ENCODE data around the gene GRAMD4.
"Not testable (repeated sequence)": the region's sequence is repeated elsewhere in the genome, so short reads cannot be mapped to it uniquely, and the experiment has no call there.

GRAMD4 gene

DNA sequence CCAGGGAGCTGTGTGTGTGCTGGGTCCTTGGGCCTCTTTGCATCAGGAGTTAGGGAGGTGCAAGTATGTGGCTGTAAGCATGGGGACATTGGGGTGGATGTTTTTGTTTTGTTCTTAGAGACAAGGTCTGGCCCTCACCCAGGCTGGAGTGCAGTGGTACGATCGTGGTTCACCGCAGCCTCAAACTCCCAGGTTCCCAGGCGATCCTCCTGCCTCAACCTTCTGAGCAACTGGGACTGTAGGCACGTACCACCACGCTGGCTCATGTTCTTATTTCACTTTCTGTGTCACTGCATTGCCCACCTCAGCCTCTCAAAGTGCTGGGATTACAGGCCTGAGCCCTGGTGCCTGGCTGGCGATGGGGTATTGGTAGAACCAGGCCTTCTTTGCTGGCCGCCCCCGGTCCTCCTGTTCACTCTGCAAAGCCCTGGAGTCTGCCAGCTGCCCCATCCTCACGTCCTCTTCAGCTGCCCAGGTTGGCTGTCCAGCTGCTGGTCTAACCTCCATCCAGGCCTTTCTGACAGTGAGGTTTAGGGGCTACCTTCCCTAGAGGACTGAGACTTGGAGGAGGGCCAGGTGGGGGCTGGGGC lies 851 bp upstream of the GRAMD4 start:
- no peak for DNase-seq (ENCODE audit: low read depth, low spot score)

DNA sequence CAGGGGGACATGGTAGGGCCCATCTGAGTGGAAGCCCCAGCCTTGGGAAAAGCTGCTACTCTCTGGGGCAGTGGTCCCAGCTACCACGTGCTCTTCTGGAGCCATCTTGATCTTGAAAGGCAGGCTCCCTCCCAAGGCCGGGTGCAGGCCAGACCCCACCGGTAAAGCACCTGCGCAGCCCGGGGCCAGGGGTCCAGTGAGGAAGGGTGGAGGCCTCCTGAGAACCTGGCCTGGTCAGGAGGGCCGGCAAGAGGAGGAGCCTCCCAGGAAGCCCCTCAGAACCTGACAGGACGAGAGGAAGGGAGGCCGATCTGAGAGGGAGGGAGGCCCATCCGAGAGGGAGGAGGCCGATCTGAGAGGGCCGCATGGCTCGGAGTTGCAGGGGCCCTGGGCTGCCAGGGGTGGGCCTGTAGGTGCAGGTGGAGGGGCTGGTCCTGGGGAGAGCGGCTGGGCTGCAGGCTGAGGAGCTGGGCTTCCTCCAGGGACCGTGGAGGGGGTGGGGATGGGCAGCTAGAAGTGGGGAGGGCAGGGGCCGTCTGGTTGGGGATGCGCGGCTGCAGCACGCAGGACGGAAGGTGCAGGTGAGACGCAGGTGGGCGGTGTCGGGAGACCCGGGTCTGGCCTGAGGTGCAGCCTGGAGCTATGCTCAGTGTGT lies 529 bp downstream of the GRAMD4 start:
- DNase-seq (ENCODE audit: low read depth, low spot score): no peak

DNA sequence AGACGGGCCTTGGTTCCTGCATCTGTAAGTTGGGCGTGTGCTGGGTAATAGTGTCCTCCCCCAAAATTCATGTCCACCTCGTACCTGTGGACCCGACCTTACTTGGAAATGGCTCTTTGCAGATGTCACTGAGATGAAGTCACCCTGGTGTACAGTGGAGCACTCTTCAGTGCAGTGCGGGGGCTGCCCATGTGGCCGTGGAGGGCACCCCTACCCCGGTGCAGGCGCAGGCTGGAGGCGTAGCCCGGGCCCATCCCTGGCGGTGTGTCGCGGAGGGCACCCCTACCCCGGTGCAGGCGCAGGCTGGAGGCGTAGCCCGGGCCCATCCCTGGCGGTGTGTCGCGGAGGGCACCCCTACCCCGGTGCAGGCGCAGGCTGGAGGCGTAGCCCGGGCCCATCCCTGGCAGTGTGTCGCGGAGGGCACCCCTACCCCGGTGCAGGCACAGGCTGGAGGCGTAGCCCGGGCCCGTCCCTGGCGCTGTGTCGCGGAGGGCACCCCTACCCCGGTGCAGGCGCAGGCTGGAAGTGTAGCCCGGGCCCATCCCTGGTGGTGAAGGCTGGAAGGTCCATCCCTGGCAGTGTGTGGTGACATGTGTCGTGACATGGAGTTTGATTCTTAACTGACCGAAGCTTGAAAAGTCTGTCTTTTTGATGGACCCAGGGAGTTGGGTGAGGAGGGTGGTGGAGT lies 1.2 kb downstream of the GRAMD4 start:
- DNase-seq (ENCODE audit: low read depth, low spot score): not testable (repeated sequence)

- DNase-seq (ENCODE audit: low read depth, low spot score): no peak
Observed at GRCh38 chr22:46622081-46622521, 1.9 kb downstream of the GRAMD4 start.

DNA sequence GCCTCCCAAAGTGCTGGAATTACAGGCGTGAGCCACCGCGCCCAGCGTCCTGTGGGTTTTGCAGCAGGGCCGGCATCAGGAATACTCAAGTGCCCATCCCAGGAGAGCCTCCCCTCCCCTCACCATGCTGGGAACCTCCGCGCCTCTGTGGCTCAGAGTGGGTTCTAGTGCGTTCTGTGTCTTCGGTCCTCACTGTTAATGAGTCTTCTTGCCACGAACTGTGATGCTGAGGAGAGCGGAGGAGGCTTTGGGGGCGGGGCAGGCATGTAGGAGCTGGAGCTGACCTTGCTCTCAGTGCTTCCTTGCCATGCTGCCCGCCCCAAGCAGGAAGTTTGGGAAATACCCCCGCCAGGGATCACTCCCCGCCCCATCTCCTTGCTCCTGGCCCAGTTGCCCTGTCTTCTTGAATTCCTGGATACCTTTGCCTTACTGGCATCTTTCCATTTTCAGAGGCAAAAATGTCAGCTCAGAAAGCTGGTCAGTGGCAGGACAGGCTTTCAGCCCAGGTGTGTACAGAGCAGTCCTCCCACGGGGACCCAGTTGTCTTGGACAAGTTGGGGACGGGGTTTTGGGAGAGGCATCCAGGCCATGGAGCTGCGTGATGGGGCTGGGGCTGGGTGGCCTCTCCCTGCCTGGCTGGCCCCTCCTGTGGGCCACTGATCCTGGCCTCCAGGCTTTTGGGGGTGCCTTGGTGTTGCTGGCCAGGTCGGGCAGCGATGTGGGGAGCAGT lies 5.1 kb downstream of the GRAMD4 start:
- no peak for DNase-seq (ENCODE audit: low read depth, low spot score)

GRCh38 chr22:46625843-46626349 lies 5.7 kb downstream of the GRAMD4 start:
- no peak for DNase-seq (ENCODE audit: low read depth, low spot score)

DNA sequence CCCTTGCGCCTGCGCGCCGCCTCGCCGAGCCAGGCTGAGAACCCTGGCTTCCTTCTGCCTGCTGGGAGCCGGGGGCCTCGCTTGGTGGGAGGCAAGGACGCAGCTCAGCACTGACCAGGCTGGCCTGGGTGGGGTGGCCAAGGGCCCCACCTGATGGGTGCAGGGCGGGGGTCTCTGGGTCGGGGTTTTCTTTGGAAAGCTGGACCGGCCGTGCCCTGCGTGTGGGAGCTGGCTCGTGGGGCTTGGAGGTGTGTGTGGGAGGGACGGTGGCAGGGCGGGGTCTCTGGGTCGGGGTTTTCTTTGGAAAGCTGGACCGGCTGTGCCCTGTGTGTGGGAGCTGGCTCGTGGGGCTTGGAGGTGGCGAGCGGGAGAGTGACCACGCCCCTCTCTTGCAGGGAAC lies 6.2 kb downstream of the GRAMD4 start:
- DNase-seq (ENCODE audit: low read depth, low spot score): no peak

DNA sequence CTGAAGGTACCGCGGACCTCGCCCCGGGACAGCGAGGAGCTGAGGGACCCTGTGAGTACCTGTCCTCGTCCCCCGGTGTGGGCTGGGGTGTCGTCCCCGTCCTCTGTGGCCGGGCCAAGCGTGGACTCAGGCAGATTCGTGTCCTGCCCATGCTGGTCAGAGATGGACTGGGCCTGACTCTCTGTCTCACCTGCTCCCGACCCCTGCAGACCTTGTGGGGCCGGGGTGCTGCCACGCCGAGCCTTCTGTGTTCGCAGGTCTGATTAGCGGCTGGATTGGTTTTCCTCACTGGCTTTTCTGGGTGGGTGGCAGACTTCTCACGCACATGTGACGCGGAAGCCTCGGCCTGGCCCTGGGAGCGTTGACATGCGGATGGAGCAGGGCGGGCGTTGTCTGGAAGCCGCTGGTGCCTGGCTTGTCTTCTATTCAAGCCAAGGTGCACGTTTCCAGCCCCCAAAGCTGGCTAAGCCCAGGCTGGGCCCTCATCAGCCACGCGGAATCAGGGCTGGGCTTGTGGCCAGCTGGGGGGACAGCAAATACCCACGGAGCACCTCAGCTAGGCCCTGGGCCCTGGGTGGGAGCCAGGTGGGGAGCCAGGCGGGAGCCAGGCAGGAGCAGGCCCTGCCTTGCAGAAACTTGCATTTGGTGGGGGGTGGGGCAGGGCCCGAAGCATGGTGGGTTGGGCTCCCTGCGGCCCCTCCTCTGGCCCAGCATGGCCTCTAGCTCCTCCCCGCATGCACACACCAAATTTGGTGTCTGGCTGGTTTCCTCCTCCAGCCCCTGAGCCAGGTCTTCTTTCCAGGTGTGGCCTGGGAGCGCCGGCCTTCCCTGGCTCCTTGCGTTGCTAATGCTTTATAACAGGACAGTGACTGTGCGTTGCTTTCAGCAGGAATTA lies 7.0 kb downstream of the GRAMD4 start:
- DNase-seq (ENCODE audit: low read depth, low spot score): no peak

- DNase-seq (ENCODE audit: low read depth, low spot score): no peak
Observed at GRCh38 chr22:46627806-46628482, 7.8 kb downstream of the GRAMD4 start.

- no peak for DNase-seq (ENCODE audit: low read depth, low spot score)
Observed at GRCh38 chr22:46628756-46629155, 8.6 kb downstream of the GRAMD4 start.

GRCh38 chr22:46629291-46629690 lies 9.1 kb downstream of the GRAMD4 start:
- DNase-seq (ENCODE audit: low read depth, low spot score): no peak

DNA sequence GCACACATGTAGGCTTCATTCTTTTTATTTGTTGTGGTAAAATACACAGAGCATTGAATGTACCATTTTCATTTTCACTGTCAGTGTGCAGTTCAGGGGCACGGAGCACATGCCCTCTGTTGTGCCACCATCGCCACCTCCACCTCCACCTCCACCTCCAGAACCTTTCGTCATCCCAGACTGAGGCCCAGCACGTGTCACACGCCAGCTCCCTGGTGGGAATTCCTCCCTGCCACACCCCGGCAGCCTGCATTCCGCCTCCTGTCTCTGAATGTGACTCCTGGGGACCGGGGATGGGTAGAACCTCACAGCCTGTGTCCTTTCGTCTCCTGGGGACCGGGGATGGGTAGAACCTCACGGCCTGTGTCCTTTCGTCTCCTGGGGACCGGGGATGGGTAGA lies 10.9 kb downstream of the GRAMD4 start:
- no peak for DNase-seq (ENCODE audit: low read depth, low spot score)

DNA sequence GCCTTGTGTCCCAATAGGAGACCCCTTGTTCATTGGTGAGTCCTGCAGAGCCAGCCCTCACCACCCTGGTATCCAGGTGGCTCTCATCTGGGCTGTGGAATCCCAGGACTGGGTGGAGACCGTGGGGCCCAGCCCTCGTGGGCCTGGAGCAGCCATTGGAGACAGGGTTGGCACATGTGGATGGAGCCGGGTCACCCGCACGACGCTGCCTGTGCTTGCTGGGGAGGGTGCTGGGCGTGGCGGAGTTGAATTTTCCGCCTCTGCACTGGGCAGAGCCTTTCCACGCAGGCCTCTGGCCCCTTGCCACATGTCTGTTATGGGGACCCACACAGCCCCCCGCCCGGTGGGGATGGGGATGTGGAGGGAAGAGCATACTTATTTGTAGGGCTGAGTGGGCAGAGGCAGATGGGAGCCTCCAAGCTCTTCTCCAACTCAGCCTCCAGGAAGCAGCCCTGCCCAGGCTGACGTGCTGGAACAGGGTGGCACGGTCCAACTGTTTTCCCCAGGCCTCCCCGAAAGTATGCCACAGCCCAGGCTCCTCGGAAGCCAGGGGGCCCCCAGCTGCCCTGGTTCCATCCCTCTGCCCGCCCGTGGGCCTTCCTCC lies 12.6 kb downstream of the GRAMD4 start:
- DNase-seq (ENCODE audit: low read depth, low spot score): no peak

- DNase-seq (ENCODE audit: low read depth, low spot score): no peak
Observed at GRCh38 chr22:46633334-46633890, 13.2 kb downstream of the GRAMD4 start.

DNA sequence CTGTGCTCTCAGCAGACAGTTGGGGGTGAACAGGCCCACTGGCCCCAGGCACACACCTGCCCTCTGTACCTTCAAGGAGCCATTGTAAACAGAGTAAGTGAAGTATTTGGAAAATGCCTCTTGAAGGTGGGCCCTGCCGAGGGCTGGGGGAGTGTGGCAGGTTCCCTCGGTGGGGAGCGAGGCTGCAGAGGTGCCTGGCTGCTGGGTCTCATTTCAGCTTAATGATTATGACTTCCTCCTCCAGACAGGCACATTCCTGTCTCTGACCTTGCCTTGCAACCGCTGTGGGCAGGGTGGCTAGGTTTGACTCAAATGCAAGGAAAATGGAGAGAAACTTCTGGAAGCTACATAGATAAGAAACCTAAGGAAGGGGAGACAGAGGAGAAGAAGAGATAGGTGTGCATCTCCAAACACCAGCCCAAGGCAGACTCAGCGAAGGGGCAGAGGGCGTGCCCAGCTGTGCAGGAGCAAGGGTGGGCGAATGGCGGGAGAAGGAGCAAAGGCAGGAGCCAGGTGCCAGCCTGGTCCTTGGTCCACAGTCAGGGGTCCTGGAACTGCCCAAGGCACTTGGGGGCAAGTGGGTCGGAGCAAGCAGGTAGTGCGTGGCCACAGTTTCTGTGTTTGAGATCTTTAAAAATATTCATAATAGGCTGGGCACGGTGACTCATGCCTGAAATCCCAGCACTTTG lies 14.0 kb downstream of the GRAMD4 start:
- no peak for DNase-seq (ENCODE audit: low read depth, low spot score)

DNA sequence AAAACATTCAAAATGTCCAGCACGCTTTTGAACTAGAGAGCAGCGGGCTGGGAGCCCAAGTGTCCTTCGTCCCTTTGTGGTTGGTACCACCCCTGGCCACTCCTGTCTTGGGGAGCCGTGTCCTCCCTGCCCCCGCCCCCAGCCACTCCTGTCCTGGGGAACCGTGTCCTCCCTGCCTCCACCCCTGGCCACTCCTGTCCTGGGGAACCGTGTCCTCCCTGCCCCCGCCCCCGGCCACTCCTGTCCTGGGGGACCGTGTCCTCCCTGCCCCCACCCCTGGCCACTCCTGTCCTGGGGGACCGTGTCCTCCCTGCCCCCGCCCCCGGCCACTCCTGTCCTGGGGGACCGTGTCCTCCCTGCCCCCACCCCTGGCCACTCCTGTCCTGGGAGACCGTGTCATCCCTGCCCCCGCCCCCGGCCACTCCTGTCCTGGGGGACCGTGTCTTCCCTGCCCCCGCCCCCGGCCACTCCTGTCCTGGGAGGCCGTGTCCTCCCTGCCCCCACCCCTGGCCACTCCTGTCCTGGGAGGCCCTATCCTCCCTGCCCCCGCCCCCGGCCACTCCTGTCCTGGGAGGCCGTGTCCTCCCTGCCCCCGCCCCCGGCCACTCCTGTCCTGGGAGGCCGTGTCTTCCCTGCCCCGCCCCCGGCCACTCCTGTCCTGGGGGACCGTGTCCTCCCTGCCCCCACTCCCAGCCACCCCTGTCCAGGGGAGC lies 14.9 kb downstream of the GRAMD4 start:
- not testable (repeated sequence) for DNase-seq (ENCODE audit: low read depth, low spot score)

DNA sequence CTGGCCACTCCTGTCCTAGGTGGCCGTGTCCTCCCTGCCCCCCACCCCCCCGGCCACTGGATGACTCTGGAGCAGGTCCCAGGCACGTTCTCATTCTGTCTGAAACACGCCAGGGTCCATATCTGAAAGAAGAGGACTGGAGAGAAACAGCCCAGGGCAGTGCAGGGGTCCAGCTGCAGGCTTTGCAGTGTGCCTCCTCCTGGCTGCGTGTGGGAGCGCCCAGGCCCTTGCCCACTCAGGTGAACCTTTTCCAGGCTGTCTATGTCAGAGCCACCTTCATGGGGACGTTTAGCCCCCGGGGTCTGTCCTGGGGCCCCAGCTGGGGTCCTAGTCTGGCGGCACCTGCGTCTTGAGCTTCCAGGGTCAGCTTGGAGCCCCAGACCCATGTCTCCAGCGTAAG lies 15.6 kb downstream of the GRAMD4 start:
- DNase-seq (ENCODE audit: low read depth, low spot score): no peak

GRCh38 chr22:46636221-46637002 lies 16.2 kb downstream of the GRAMD4 start:
- no peak for DNase-seq (ENCODE audit: low read depth, low spot score)
